ENCODE data around the gene KRABD2.
A peak's percentile ranks its signal among the peaks of the same experiment; 100 is the strongest.

Gene KRABD2

GRCh38 chr17:8410883-8411238 is 34.4 kb upstream of the KRABD2 start:
- no peak overlapping the region for H3K27ac ChIP-seq
- peaks cover 0 to 3% (median 0%) of the 10 kb centered on the region in 3 donors for H3K27me3 ChIP-seq
- H3K9me3 ChIP-seq: no peaks in the 10 kb centered on the region
- WGBS, 2 donors: 78 to 97% methylated on average over 1 of the region's 1 CpG
- DNase-seq: no peak
- no peaks in the 10 kb centered on the region for H3K36me3 ChIP-seq
- no peak overlapping the region for H3K4me3 ChIP-seq
- TF ChIP-seq POLR2AphosphoS5 (IDR thresholded peaks at IDR 0.05) (no peak), CTCF (IDR thresholded peaks at IDR 0.05) (no peak), EP300 (IDR thresholded peaks at IDR 0.05) (no peak), POLR2A (IDR thresholded peaks at IDR 0.05) (no peak)
- intact Hi-C loops (cut with DNase I): loop anchor here (1.0 to 2.0 kb wide), 2 partner anchors 335 to 376 kb away; no protein-coding TSS in a partner anchor
- peaks cover 0 to 8% (median 0%) of the 10 kb centered on the region in 4 donors for H3K4me1 ChIP-seq

GRCh38 chr17:8409966-8410882 is 33.7 kb upstream of the KRABD2 start:
- peaks cover 0 to 2% (median 0%) of the 10 kb centered on the region in 3 donors for H3K27me3 ChIP-seq
- H3K4me3 ChIP-seq: no peak overlapping the region
- peaks cover 0 to 8% (median 0%) of the 10 kb centered on the region in 4 donors for H3K4me1 ChIP-seq
- 16 to 25% methylated on average over 19 of the region's 19 CpGs for WGBS, 2 donors
- TF ChIP-seq POLR2AphosphoS5 (IDR thresholded peaks at IDR 0.05) (peak in 2 of 4 donors; percentile 10 to 37), POLR2A (IDR thresholded peaks at IDR 0.05) (no peak), EP300 (IDR thresholded peaks at IDR 0.05) (no peak), CTCF (IDR thresholded peaks at IDR 0.05) (peak; percentile 73 to 86 (median 78))
- H3K36me3 ChIP-seq: no peaks in the 10 kb centered on the region
- intact Hi-C loops (cut with DNase I): loop anchor here (1.0 to 2.0 kb wide), 2 partner anchors 336 to 377 kb away; no protein-coding TSS in a partner anchor
- DNase-seq: peak; percentile 94
- no peak overlapping the region for H3K27ac ChIP-seq
- no peaks in the 10 kb centered on the region for H3K9me3 ChIP-seq

- peaks cover 0 to 8% (median 0%) of the 10 kb centered on the region in 4 donors for H3K4me1 ChIP-seq
- H3K36me3 ChIP-seq: no peaks in the 10 kb centered on the region
- TF ChIP-seq EP300 (IDR thresholded peaks at IDR 0.05) (no peak), POLR2AphosphoS5 (IDR thresholded peaks at IDR 0.05) (no peak), CTCF (IDR thresholded peaks at IDR 0.05) (no peak), POLR2A (IDR thresholded peaks at IDR 0.05) (no peak)
- no peak overlapping the region for H3K27ac ChIP-seq
- H3K4me3 ChIP-seq: no peak overlapping the region
- intact Hi-C loops (cut with DNase I): no loop called here
- no peak for DNase-seq
- no peaks in the 10 kb centered on the region for H3K9me3 ChIP-seq
- 26 to 51% methylated on average over 14 of the region's 14 CpGs for WGBS, 2 donors
- H3K27me3 ChIP-seq: no peaks in the 10 kb centered on the region
These were observed 31.9 kb upstream of the KRABD2 start for GRCh38 chr17:8408371-8408770.

GRCh38 chr17:8406174-8406573 is 29.7 kb upstream of the KRABD2 start:
- H3K4me3 ChIP-seq: no peak overlapping the region
- 72 to 75% methylated on average over 2 of the region's 2 CpGs for WGBS, 2 donors
- H3K27me3 ChIP-seq: no peaks in the 10 kb centered on the region
- no peaks in the 10 kb centered on the region for H3K9me3 ChIP-seq
- no peak for TF ChIP-seq EP300 (IDR thresholded peaks at IDR 0.05)
- TF ChIP-seq POLR2A (IDR thresholded peaks at IDR 0.05): no peak
- TF ChIP-seq POLR2AphosphoS5 (IDR thresholded peaks at IDR 0.05): no peak
- TF ChIP-seq CTCF (IDR thresholded peaks at IDR 0.05): no peak
- no peak for DNase-seq
- H3K36me3 ChIP-seq: no peaks in the 10 kb centered on the region
- no peak overlapping the region for H3K27ac ChIP-seq
- H3K4me1 ChIP-seq: peaks cover 0 to 8% (median 0%) of the 10 kb centered on the region in 4 donors
- intact Hi-C loops (cut with DNase I): no loop called here
